Measurements from ENCODE around the gene GALNT7. TPM values are rescaled to one million over a fixed set of nuclear protein-coding genes. Genes with fewer than 3 reads are reported as not detected.
A peak's percentile ranks its signal among the peaks of the same experiment; 100 is the strongest.

Gene GALNT7
- total and polyA plus RNA-seq, 2 of the 13 experiments (the other 11 are each of a cell fraction or from before 2014, with no cell fraction given) = 0.08 to 0.13 TPM

- 0% methylated on average over 1 of the region's 7 CpGs for WGBS (ENCODE audit: low lambda C conversion rate)
- no TSS peak for BruUV-seq (replicated peaks)
These were observed 106.5 kb downstream of the GALNT7 start for GRCh38 chr4:173275150-173275549.

DNA sequence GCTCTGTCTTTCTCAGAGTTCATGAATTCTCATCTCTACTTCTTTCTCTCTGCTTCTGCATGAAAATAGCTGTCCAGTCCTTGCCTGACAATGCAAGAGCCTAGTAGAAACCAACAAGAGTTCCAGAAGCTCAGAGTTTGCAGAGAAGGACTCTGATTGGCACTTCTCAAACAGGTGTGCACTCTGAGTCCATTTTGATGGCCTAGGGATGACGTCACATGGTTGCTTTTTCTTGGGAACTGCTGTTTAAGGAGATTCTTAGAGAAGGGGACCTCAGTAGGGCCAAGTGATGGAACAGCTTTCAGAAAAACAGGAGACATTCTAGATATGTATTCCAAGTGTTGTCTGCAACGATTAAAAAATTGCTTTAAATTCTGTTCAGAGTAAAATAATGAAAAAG is 108.7 kb downstream of the GALNT7 start:
- Histone ChIP-seq H3K27ac (ENCODE audit: extremely low read length, insufficient read depth, low read length) (no peak overlapping the region), H3K79me2 (ENCODE audit: insufficient read depth, low read length) (no peaks in the 10 kb centered on the region), H3K27me3 (ENCODE audit: control insufficient read depth in 1 of 2, insufficient read depth in 2 of 2, low read length in 2 of 2) (peaks cover 0 to 6% of the 10 kb centered on the region in 2 experiments; a peak in 2 of 5 replicates), H4K20me1 (ENCODE audit: insufficient read depth, low read length) (no peaks in the 10 kb centered on the region), H2AFZ (ENCODE audit: low read length) (no peak overlapping the region), H3K4me2 (ENCODE audit: low read depth, low read length) (no peak overlapping the region), H3K9me3 (ENCODE audit: low read length) (no peaks in the 10 kb centered on the region), H3K36me3 (replicated peaks in 1 of 2; ENCODE audit: control insufficient read depth in 1 of 2, insufficient read depth in 2 of 2, low read length in 2 of 2) (no peaks in the 10 kb centered on the region), H3K9ac (ENCODE audit: insufficient read depth, low read depth, low read length) (no peak overlapping the region), H3K4me1 (ENCODE audit: insufficient read depth, low read length) (no peaks in the 10 kb centered on the region), H3K4me3 (replicated peaks in 1 of 3; ENCODE audit: insufficient read depth in 1 of 3, low read depth in 2 of 3, low read length in 3 of 3) (no peak overlapping the region)
- no TSS peak for BruUV-seq (replicated peaks)
- DNase-seq (ENCODE audit: low spot score) (no peak), ATAC-seq (no peak), FAIRE-seq (no peak)
- 0% methylated on average over 2 of the region's 2 CpGs for WGBS (ENCODE audit: low lambda C conversion rate)
- POLR2A ChIA-PET = no interaction called here
- intact Hi-C loops (cut with micrococcal nuclease; ENCODE audit: unreplicated experiment) = no loop called here
- CTCF ChIA-PET (ENCODE audit: low intra/inter-chr PET ratio, low total read pairs) = no interaction called here
- in situ Hi-C loops (cut with HindIII; ENCODE audit: extremely low pct_ligation_motif_present, low pct_unique_long_range_greater_than_20kb) = no loop called here
- TF ChIP-seq ATF7 (IDR thresholded peaks at IDR 0.05) (peak; percentile 95), ATF7 (CRISPR knock-in tag; IDR thresholded peaks at IDR 0.05) (no peak), CREB1 (IDR thresholded peaks at IDR 0.05) (peak; percentile 93), CREB1 (CRISPR knock-in tag; IDR thresholded peaks at IDR 0.05) (no peak), ZNF597 (CRISPR knock-in tag; IDR thresholded peaks at IDR 0.05) (no peak), LCORL (IDR thresholded peaks at IDR 0.05) (no peak), LCORL (CRISPR knock-in tag; IDR thresholded peaks at IDR 0.05) (no peak), MTA1 (CRISPR knock-in tag; IDR thresholded peaks at IDR 0.05; ENCODE audit: borderline replicate concordance) (no peak), ZNF124 (CRISPR knock-in tag; IDR thresholded peaks at IDR 0.05) (no peak), ATF2 (CRISPR knock-in tag; IDR thresholded peaks at IDR 0.05) (no peak), ZNF878 (CRISPR knock-in tag; IDR thresholded peaks at IDR 0.05) (no peak), BHLHE40 (IDR thresholded peaks at IDR 0.05; ENCODE audit: low read length) (no peak), XBP1 (CRISPR knock-in tag; IDR thresholded peaks at IDR 0.05) (no peak), HHEX (CRISPR knock-in tag; IDR thresholded peaks at IDR 0.05) (no peak), POGZ (CRISPR knock-in tag; IDR thresholded peaks at IDR 0.05) (no peak), ZNF678 (CRISPR knock-in tag; IDR thresholded peaks at IDR 0.05) (no peak), ZNF354B (CRISPR knock-in tag; IDR thresholded peaks at IDR 0.05) (no peak), KDM4B (CRISPR knock-in tag; IDR thresholded peaks at IDR 0.05) (no peak)
- TF ChIP-seq, protein P1, sequence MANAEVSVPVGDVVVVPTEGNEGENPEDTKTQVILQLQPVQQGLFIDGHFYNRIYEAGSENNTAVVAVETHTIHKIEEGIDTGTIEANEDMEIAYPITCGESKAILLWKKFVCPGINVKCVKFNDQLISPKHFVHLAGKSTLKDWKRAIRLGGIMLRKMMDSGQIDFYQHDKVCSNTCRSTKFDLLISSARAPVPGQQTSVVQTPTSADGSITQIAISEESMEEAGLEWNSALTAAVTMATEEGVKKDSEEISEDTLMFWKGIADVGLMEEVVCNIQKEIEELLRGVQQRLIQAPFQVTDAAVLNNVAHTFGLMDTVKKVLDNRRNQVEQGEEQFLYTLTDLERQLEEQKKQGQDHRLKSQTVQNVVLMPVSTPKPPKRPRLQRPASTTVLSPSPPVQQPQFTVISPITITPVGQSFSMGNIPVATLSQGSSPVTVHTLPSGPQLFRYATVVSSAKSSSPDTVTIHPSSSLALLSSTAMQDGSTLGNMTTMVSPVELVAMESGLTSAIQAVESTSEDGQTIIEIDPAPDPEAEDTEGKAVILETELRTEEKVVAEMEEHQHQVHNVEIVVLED (CRISPR knock-in tag; IDR thresholded peaks at IDR 0.05; ENCODE audit: borderline replicate concordance) = no peak

More at GRCh38 chr4:173275150-173275549, 106.5 kb downstream of the GALNT7 start:
- H3K4me3 ChIP-seq (replicated peaks in 1 of 3; ENCODE audit: insufficient read depth in 1 of 3, low read depth in 2 of 3, low read length in 3 of 3) = no peak overlapping the region
- DNase-seq (ENCODE audit: low spot score) = no peak
- H3K4me1 ChIP-seq (ENCODE audit: insufficient read depth, low read length) = no peaks in the 10 kb centered on the region
- CTCF ChIA-PET (ENCODE audit: low intra/inter-chr PET ratio, low total read pairs) = no interaction called here
- no peaks in the 10 kb centered on the region for H3K79me2 ChIP-seq (ENCODE audit: insufficient read depth, low read length)
- no peak overlapping the region for H3K9ac ChIP-seq (ENCODE audit: insufficient read depth, low read depth, low read length)
- no peaks in the 10 kb centered on the region for H4K20me1 ChIP-seq (ENCODE audit: insufficient read depth, low read length)
- ATAC-seq = no peak
- no peaks in the 10 kb centered on the region; a peak in 1 of 5 replicates for H3K27me3 ChIP-seq (ENCODE audit: control insufficient read depth in 1 of 2, insufficient read depth in 2 of 2, low read length in 2 of 2)
- in situ Hi-C loops (cut with HindIII; ENCODE audit: extremely low pct_ligation_motif_present, low pct_unique_long_range_greater_than_20kb) = no loop called here
- no peak overlapping the region for H3K4me2 ChIP-seq (ENCODE audit: low read depth, low read length)
- no peaks in the 10 kb centered on the region for H3K36me3 ChIP-seq (replicated peaks in 1 of 2; ENCODE audit: control insufficient read depth in 1 of 2, insufficient read depth in 2 of 2, low read length in 2 of 2)
- H2AFZ ChIP-seq (ENCODE audit: low read length) = no peak overlapping the region
- H3K9me3 ChIP-seq (ENCODE audit: low read length) = no peaks in the 10 kb centered on the region
- TF ChIP-seq KMT2B (CRISPR knock-in tag; IDR thresholded peaks at IDR 0.05) = no peak
- no peak for FAIRE-seq
- intact Hi-C loops (cut with micrococcal nuclease; ENCODE audit: unreplicated experiment) = no loop called here
- H3K27ac ChIP-seq (ENCODE audit: extremely low read length, insufficient read depth, low read length) = no peak overlapping the region
- POLR2A ChIA-PET = no interaction called here

Data from HepG2 (cell line).